Measurements from ENCODE around the gene SEMA4F.

- TF ChIP-seq EZH2phosphoT487 (IDR thresholded peaks at IDR 0.05; ENCODE audit: insufficient read depth, low read depth): no peak
- TF ChIP-seq EZH2 (IDR thresholded peaks at IDR 0.05; ENCODE audit: insufficient read depth, poor library complexity, severe bottlenecking): no peak
Observed at GRCh38 chr2:74653985-74654882, at the start of gene SEMA4F.
